Gastroesophageal sphincter (tissue), 3 donors: ENCODE data around the gene ZMIZ1.

Experiments used
- CTCF ChIP-seq, 4 experiments: fragments of 200-600 bp in 2 of 4; fragments of 450-650 bp in 2 of 4; sonication (generic) in 1 of 4; IDR thresholded peaks; one replicate each; pipeline ENCODE4 v1.5.1; 2017 to 2019; ENCODE audit warnings: antibody characterized with exemption in 4 of 4, mild to moderate bottlenecking in 2 of 4, moderate library complexity in 2 of 4
- EP300 ChIP-seq: sonication (generic); formaldehyde crosslinking; IDR thresholded peaks from one replicate; pipeline ENCODE4 v1.6.1; 2017; ENCODE audit warnings: antibody characterized with exemption, mild to moderate bottlenecking
- POLR2AphosphoS5 ChIP-seq: sonication (generic); formaldehyde crosslinking; IDR thresholded peaks from one replicate; pipeline ENCODE4 v1.6.1; 2017; ENCODE audit warnings: antibody characterized with exemption

- no peak for TF ChIP-seq CTCF (IDR thresholded peaks at IDR 0.05)
- TF ChIP-seq POLR2AphosphoS5: peak; percentile 68
- no peak for TF ChIP-seq EP300
Observed at GRCh38 chr10:79153745-79154144, 85.0 kb downstream of the ZMIZ1 start.
